HG03520 (cell line): ENCODE measurements around the gene SH3BGR.

Experiments
- ATAC-seq: cut with Tn5 transposase; IDR thresholded peaks from one replicate; pipeline ENCODE4 v1.9.1; 2021; ENCODE audit warnings: mild to moderate bottlenecking, moderate library complexity; ENCODE audit not compliant: unreplicated experiment

Gene SH3BGR

GRCh38 chr21:39511102-39511501, 59.3 kb downstream of the SH3BGR start:
- no peak for ATAC-seq

- ATAC-seq = no peak
Observed at GRCh38 chr21:39513735-39514134, 62.0 kb downstream of the SH3BGR start.

- ATAC-seq = no peak
Observed at GRCh38 chr21:39515684-39516472, 64.1 kb downstream of the SH3BGR start.

- ATAC-seq = no peak
Observed at GRCh38 chr21:39518055-39518846, 66.5 kb downstream of the SH3BGR start.

GRCh38 chr21:39518847-39519210, 67.1 kb downstream of the SH3BGR start:
- no peak for ATAC-seq

GRCh38 chr21:39519835-39520234, 68.1 kb downstream of the SH3BGR start:
- no peak for ATAC-seq

- ATAC-seq = no peak
Observed at GRCh38 chr21:39523399-39523798, 71.6 kb downstream of the SH3BGR start.

GRCh38 chr21:39523915-39524314, 72.1 kb downstream of the SH3BGR start:
- no peak for ATAC-seq

GRCh38 chr21:39525129-39525528, 73.4 kb downstream of the SH3BGR start:
- ATAC-seq = no peak

- no peak for ATAC-seq
Observed at GRCh38 chr21:39525601-39526000, 73.8 kb downstream of the SH3BGR start.

- ATAC-seq = no peak
Observed at GRCh38 chr21:39527067-39527595, 75.4 kb downstream of the SH3BGR start.

GRCh38 chr21:39527664-39528381, 76.1 kb downstream of the SH3BGR start:
- ATAC-seq = no peak

GRCh38 chr21:39529026-39529425, 77.3 kb downstream of the SH3BGR start:
- no peak for ATAC-seq

GRCh38 chr21:39531064-39531463, 79.3 kb downstream of the SH3BGR start:
- ATAC-seq = no peak

- no peak for ATAC-seq
Observed at GRCh38 chr21:39531840-39532239, 80.1 kb downstream of the SH3BGR start.

- ATAC-seq = no peak
Observed at GRCh38 chr21:39533545-39534380, 82.0 kb downstream of the SH3BGR start.

GRCh38 chr21:39535646-39536437, 84.1 kb downstream of the SH3BGR start:
- ATAC-seq = no peak

GRCh38 chr21:39536835-39537234, 85.1 kb downstream of the SH3BGR start:
- ATAC-seq = no peak

GRCh38 chr21:39537571-39537970, 85.8 kb downstream of the SH3BGR start:
- no peak for ATAC-seq
